ENCODE measurements around the gene GNAL.
"Not testable (repeated sequence)": the region's sequence is repeated elsewhere in the genome, so short reads cannot be mapped to it uniquely, and the experiment has no call there.

DNA sequence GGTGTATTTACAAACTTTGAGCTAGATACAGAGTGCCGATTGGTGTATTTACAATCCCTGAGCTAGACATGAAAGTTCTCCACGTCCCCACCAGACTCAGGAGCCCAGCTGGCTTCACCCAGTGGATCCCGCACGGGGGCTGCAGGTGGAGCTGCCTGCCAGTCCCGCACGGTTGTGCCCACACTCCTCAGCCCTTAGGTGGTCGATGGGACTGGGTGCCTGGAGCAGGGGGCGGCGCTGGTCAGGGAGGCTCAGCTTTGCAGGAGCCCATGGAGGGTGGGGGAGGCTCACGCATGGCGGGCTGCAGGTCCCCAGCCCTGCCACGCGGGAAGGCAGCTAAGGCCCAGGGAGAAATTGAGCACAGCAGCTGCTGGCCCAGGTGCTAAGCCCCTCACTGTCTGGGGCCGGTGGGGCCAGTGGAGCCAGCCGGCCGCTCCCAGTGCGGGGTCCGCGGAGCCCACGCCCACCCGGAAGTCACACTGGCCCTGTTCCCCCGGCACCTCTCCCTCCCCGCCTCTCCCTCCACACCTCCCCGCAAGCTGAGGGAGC lies 27.8 kb downstream of the GNAL start:
- TF ChIP-seq, protein P1, sequence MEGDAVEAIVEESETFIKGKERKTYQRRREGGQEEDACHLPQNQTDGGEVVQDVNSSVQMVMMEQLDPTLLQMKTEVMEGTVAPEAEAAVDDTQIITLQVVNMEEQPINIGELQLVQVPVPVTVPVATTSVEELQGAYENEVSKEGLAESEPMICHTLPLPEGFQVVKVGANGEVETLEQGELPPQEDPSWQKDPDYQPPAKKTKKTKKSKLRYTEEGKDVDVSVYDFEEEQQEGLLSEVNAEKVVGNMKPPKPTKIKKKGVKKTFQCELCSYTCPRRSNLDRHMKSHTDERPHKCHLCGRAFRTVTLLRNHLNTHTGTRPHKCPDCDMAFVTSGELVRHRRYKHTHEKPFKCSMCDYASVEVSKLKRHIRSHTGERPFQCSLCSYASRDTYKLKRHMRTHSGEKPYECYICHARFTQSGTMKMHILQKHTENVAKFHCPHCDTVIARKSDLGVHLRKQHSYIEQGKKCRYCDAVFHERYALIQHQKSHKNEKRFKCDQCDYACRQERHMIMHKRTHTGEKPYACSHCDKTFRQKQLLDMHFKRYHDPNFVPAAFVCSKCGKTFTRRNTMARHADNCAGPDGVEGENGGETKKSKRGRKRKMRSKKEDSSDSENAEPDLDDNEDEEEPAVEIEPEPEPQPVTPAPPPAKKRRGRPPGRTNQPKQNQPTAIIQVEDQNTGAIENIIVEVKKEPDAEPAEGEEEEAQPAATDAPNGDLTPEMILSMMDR (IDR thresholded peaks at IDR 0.05) = not testable (repeated sequence)
- not testable (repeated sequence) for TF ChIP-seq POLR2AphosphoS5 (IDR thresholded peaks at IDR 0.05)
